GM10266 (cell line): ENCODE measurements around the gene TNFAIP8L1.

Source experiments
- DNase-seq: peaks from one replicate; pipeline ENCODE4 v3.0.0; 2012; ENCODE audit errors: extremely low spot score
- TF ChIP-seq, protein P1 (sequence below): IDR thresholded peaks from 2 replicates; pipeline ENCODE4 v1.5.1; 2012; ENCODE audit warnings: mild to moderate bottlenecking, low read depth; ENCODE audit not compliant: control insufficient read depth, insufficient read depth; ENCODE audit errors: missing control alignments

TNFAIP8L1 gene

DNA sequence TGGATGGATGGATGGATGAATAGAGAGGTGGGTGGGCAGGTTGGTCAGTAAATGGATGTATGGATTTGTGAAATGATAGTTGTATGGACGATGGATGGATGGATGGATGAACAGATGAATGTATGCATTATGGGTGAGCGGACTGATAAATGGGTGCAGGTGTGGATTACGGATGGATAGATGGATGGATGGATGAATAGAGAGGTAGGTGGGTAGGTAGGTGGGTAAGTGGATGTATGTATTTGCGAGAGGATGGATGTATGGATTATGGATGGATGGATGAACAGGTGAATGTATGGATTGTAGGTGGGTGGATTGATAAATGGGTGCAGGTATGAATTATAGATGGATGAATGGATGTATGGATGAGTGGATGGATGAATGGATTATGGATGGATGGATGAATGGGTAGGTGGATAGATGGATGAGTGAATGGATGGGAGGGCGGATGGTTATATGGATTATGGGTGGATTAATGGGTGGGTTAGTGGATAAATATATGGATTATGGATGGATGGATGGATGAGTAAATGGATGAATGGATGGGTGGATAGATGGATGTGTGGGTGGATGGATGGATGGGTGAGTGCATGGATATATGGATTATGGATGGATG, 37.0 kb upstream of the TNFAIP8L1 start:
- TF ChIP-seq, protein P1, sequence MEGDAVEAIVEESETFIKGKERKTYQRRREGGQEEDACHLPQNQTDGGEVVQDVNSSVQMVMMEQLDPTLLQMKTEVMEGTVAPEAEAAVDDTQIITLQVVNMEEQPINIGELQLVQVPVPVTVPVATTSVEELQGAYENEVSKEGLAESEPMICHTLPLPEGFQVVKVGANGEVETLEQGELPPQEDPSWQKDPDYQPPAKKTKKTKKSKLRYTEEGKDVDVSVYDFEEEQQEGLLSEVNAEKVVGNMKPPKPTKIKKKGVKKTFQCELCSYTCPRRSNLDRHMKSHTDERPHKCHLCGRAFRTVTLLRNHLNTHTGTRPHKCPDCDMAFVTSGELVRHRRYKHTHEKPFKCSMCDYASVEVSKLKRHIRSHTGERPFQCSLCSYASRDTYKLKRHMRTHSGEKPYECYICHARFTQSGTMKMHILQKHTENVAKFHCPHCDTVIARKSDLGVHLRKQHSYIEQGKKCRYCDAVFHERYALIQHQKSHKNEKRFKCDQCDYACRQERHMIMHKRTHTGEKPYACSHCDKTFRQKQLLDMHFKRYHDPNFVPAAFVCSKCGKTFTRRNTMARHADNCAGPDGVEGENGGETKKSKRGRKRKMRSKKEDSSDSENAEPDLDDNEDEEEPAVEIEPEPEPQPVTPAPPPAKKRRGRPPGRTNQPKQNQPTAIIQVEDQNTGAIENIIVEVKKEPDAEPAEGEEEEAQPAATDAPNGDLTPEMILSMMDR = no peak

DNA sequence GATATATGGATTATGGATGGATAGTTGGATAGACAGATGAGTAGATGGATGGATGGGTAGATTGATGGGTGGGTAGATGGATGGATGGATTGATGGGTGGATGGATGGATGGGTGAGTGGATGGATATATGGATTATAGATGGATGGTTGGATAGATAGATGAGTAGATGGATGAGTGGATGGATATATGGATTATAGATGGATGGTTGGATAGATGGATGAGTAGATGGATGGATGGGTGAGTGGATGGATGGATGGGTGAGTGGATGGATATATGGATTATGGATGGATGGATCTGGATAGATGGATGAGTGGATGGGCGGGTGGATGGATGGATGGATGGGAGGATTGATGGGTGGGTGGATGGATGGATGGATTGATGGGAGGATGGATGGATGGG, 36.4 kb upstream of the TNFAIP8L1 start:
- DNase-seq = no peak
- TF ChIP-seq, protein P1 = no peak

More for the DNA sequence above, 37.0 kb upstream of the TNFAIP8L1 start:
- DNase-seq = no peak

DNA sequence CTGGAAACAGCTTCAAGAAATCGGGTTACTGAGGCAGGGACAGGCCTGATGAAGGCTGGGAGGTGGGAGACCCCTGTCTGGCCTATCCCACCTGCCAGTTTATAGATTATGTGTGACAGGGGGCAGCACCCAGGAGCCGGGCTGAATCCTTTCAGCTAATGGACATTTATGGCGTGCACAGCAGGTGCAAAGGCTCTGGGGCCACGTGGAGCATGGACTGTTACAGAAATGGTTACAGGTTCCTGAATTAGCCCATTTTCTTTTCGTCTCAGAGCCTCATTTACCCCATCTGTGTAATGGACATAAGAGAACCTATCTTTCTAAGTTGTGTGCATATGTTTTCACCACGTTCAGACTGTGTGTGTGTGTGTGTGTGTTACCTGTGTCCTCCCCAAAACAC, 34.4 kb upstream of the TNFAIP8L1 start:
- TF ChIP-seq, protein P1 = no peak
- no peak for DNase-seq

DNA sequence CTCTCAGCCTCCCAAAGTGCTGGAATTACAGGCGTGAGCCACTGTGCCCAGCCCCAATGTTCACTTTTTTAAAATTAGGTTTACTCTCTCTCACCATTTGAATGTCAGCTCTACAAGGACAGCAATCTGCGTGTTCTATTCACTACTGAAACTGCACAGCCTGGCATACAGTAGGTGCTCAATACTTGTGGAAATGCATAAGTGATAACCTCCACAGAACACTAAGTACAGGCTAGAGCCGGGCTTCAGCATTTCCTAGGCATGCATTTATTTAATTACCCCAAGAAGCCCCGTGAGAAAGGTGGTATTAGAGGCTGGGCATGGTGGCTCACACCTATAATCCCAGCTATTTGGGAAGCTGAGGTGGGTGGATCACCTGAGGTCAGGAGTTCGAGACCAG, 33.1 kb upstream of the TNFAIP8L1 start:
- DNase-seq = no peak
- TF ChIP-seq, protein P1 = no peak

DNA sequence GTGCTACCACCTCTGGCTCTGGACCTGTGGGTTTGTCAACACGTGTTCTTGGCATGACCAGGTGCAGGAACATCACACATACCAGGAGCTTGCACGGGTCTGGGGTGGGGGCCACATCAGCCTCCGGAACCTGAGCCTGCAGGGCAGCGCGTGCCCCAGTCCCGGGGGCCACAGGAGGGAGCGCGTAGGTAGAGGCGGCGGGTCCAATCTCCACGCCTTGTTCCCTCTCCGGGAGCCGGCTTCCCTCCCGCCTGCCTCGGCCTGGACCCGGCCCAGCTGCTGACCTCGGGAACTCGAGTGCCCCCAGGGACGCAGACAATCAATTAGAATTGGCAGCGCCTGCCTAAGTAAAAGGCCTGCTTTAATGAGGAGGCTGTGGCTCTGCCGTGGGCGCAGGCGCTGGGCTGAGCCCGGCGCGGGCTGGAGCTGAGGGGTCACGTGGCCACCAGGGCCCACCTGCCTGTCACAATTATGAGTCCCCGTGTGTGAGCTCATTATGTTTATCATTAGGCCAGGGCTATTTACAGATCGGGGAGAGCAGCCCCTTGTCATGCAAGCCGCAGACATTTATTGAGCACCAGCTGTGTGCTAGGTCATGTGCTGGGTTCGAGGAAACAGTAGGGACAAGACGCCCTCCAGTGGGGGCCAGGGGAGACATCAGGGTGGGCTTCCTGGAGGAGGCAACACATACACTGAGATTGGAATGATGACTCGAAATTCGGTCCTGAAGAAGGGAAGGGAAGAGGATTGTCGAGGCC, 32.2 kb upstream of the TNFAIP8L1 start:
- no peak for DNase-seq
- TF ChIP-seq, protein P1 = no peak

DNA sequence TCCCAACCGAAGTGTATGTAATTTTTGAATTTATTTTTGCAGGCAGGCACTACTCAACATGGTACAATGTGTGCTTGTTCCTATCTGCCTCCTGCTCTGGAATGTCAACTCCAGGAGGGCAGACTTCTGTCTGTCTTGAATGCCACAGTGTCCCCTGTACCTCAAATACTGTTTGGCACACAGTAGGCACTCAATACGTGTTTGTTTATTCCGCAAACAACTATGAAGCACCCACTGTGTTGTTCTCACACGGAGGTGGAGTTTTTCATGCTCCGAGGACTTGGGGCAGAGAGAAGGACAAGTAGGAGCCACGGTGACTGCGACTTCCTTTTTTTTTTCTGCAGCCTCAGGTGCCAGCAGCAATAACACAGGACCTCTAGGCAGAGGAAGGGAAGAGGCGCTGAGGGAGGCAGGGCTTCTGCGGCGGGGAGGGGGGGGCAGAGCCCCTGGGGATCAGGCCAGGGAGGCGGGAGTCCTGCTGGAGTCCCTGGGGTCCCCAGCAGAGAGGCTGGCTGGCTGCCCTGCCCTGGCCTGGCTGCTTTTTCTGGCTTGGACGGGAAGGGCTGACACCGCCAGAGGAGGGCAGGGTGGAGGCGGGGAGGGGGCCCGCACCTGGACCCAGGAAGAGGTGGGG, 29.3 kb upstream of the TNFAIP8L1 start:
- TF ChIP-seq, protein P1 = no peak
- DNase-seq = no peak
